HG02981 (cell line): ENCODE data around the gene TRIP10.
"Not testable (repeated sequence)": the region's sequence is repeated elsewhere in the genome, so short reads cannot be mapped to it uniquely, and the experiment has no call there.

Experiments
- ATAC-seq: cut with Tn5 transposase; IDR thresholded peaks from one replicate; pipeline ENCODE4 v1.9.1; 2021; ENCODE audit warnings: mild to moderate bottlenecking, moderate library complexity; ENCODE audit not compliant: unreplicated experiment

TRIP10 gene

GRCh38 chr19:6767081-6767356 is 27.5 kb downstream of the TRIP10 start:
- ATAC-seq: peak; percentile 21

- ATAC-seq: peak; percentile 61
These were observed 28.1 kb downstream of the TRIP10 start, which contains the start of gene SH2D3A for GRCh38 chr19:6767357-6768235. SH2D3A (minus strand) TSS chr19:6767435; CDS start chr19:6763748, 3,687 bp downstream.

- no peak for ATAC-seq
These were observed 28.8 kb downstream of the TRIP10 start for GRCh38 chr19:6768236-6768785.

- ATAC-seq: no peak
These were observed 29.6 kb downstream of the TRIP10 start for GRCh38 chr19:6769006-6769619.

- not testable (repeated sequence) for ATAC-seq
These were observed 32.2 kb downstream of the TRIP10 start for GRCh38 chr19:6771648-6772027.

DNA sequence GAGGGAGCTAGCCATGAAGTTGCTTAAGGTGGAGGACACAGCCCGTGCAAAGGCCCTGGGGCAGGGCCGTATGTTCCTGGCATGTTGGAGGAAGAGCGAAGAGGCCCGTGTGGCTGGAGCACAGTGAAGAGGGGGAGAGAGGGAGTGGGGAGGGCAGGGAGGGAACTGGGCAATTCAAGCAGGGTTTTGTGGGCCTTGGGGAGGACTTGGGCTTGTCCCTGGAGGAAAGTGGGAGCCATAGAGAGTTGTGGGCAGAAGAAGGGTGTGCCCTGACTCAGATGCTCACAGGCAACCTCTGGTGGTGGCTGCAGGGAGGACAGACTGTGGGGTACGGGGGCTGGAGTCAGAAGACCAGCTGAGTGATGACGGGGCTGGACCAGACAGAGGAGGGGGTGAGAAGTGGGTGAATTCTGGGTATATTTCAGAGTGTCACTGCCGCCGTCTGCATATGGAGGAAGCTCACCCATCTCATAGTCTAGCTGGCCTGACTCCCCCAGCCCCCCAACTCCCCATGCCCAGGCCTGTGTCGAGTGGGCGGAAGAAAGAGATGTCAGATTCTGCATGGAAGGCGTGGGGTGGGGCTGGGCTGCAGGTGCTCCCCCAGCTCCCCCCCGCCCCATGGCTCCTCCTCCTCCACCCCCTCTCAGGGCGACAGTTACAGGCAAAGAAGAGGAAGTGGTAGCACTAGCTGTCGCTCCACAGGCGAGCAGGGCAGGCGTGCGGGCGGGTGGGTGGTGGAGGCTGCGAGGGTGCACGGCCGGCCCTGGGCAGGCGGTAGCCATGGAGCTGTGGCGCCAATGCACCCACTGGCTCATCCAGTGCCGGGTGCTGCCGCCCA is 32.8 kb downstream of the TRIP10 start, which contains the start of gene VAV1:
Gene VAV1 (plus strand): TSS at position 681 of the 838 bp plus-strand sequence. CDS start 100 bp downstream, at position 781.
- ATAC-seq: no peak

GRCh38 chr19:6772866-6773322 is 33.4 kb downstream of the TRIP10 start:
- ATAC-seq: no peak

DNA sequence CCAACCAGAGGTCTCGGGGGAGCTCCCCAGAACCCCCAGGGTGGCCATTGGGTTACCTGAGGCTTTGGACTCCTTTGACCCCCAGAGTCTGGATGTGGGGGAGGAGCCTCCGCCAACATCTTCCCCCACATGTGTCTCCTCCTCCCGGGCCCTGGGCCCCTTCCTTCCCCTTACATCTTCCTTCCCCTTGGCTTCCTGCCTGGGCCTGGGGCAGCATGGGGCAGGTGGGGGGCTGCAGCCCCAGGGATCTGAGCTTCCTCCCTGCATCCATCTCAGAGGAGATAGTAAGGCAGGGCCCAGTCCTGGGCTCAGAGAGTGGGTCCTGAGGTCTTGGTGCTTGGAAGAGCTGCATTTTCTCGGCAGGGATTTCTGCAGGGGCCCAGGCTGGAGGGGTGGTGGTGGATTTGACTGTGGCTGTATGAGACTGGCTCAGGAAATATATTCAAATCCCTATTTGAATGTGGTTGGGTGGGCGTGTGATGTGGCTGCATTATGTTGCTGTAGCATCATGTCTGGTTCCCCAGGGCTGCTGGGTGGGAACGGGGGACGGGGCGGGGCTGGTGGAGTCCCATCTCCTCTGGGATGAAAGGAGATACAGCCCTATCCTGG is 33.9 kb downstream of the TRIP10 start:
- peak; percentile 33 for ATAC-seq

GRCh38 chr19:6774821-6775707 is 35.6 kb downstream of the TRIP10 start:
- ATAC-seq: no peak

DNA sequence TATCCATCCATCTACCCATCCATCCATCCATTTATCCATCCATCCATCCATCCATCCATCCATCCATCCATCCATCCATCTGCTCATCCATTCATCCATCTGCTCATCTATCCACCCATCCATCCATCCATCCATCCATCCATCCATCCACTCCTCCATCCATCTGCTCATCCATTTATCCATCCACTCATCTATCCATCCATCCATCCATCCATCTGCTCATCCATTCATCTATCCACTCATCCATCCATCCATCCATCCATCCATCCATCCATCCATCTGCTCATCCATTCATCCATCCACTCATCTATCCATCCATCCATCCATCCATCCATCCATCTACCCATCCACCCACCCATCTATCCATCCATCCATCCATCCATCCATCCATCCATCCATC is 36.6 kb downstream of the TRIP10 start:
- not testable (repeated sequence) for ATAC-seq

- no peak for ATAC-seq
These were observed 37.5 kb downstream of the TRIP10 start for GRCh38 chr19:6776999-6777398.

- no peak for ATAC-seq
These were observed 38.0 kb downstream of the TRIP10 start for GRCh38 chr19:6777434-6777833.

DNA sequence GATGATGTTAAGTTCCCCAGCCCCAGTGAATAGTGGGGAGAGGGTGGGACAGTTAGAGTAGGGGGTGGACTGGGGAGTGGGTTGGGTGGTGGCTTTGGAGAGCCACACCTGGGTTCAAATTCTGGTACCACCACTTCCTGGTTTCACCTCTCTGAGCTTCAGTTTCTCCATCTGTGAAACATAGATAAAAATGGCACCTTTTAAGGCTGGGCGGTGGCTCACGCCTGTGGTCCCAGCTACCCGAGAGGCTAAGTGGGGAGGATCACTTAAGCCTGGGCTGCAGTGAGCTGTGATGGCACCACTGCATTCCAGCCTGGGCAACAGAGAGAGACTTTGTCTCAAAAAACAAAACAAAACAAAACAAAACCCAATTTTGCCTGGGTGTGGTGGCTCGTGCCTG is 38.9 kb downstream of the TRIP10 start:
- ATAC-seq: no peak

- ATAC-seq: no peak
These were observed 39.7 kb downstream of the TRIP10 start for GRCh38 chr19:6779206-6779605.

DNA sequence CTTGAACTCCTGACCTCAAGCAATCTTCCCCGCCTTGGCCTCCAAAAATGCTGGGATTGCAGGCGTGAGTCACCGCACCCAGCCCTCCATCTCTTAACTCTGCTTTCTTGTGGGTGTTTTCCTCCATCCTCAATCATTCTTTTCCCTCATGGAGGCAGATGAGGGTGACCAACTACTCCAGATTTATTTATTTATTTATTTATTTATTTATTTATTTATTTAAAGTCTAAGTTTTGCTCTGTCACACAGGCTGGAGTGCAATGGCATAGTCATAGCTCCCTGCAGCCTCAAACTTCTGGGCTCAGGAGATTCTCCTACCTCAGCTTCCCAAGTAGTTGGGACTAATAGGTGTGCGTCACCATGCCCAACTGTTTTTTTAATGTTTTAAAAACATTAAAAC is 47.9 kb downstream of the TRIP10 start:
- ATAC-seq: no peak

DNA sequence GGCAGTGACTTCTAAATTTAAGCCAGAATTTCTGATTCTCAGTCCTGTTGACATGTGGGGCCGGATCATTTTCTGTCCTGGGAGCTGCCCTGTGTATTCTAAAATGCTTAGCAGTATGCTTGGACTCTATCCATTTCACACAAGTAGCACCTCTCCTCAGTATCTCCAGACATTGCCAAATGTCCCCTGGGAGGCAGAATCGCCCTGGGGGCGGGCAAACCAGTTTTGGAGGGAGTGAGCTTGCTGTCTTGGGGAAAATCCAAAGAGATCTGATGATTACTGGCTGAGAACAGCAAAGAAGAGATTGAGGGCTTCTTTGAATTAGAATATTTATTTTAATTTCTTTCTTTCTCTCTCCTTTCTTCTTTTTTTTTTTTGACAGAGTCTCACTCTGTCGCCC is 49.4 kb downstream of the TRIP10 start:
- ATAC-seq: no peak

DNA sequence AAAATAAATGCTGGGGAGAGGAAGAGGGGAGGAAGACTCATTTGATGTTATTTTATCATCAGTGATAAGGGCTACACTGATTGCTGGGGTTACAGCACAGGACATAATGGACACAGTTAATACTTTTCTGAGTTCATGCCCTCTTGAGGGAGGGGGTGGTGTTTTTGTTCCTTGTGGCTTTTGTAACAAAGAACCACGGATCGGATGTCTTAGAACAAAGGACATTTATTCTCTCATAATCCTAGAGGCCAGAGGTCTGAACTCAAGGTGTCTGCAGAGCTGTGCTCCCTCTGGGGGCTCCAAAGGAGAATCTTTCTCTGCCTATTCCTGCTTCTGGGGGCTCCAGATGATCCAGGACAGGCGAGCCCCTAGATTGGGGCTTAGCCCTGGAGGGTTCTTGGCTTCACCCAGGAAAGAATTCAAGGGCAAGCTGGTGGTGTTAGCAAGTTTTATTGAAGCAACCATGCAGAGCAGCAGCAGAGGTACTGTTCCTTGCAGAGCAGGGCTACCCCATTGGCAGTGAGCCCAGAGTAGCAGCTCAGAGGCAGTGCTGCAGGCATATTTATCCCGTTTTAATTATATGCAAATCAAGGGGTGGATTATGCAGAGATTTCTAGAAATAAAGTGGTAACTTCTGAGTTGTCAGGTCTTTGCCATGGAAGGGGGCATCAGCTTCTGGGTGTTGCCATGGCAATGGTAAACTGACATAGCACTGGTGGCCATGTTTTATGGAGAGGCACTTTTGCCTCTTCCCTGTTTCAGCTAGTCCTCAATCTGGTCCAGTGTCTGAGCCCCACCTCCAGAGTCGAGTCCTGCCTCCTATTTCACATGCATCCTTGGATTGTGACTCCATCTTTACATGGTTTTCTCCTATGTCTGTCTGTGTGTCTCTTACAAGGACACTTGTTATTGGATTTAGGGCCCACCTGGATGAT is 51.0 kb downstream of the TRIP10 start:
- no peak for ATAC-seq

DNA sequence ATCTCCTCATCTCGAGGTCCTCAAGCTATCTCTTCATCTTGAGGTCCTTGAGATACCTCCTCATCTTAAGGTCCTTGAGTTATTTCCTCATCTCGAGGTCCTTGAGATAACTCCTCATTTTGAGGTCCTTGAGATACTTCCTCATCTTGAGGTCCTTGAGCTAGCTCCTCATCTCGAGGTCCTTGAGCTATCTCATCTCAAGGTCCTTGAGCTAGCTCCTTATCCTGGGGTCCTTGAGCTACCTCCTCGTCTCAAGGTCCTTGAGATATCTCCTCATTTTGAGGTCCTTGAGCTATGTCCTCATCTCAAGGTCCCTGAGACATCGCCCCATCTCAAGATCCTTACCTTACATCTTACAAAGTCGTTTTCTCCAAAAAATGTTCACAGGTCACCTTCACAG is 51.8 kb downstream of the TRIP10 start:
- ATAC-seq: no peak

DNA sequence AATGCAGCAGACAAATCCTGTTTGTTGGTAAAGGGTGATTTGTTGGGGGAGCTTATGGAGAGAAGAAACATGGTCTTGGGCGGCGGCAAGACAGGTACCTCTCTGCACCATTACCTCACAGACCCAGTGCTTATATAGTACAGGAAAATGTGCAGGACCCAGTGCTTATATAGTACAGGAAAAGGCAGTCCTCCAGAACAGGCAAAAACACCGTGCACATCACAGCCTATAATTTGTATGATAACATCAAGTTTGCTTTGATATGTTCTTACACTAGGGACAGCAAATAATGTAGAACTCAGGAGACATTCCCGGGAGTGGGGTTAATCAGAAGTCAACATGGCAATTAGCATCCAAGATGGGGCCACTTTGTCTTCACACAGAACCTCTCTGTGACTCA is 53.9 kb downstream of the TRIP10 start:
- no peak for ATAC-seq
